Upper lobe of left lung (tissue), 4 donors: ENCODE data around the gene KRABD2.

Source experiments
- EP300 ChIP-seq, 4 donors: sonication (generic); formaldehyde crosslinking; IDR thresholded peaks; one replicate each; pipeline ENCODE4 v1.5.1; 2017; ENCODE audit warnings: antibody characterized with exemption in 4 of 4, control low read depth in 2 of 4
- POLR2A ChIP-seq, 4 donors: fragments of 450-650 bp; IDR thresholded peaks; one replicate each; pipeline ENCODE4 v1.5.1; 2016 to 2017; ENCODE audit warnings: antibody characterized with exemption in 4 of 4, mild to moderate bottlenecking in 2 of 4
- POLR2AphosphoS5 ChIP-seq, 2 donors: sonication (generic); formaldehyde crosslinking; IDR thresholded peaks; one replicate each; pipeline ENCODE4 v1.5.1; 2017; ENCODE audit warnings: antibody characterized with exemption in 2 of 2
- TF ChIP-seq, protein P1 (sequence below), 6 experiments: fragments of 450-650 bp in 4 of 6; fragments of 200-600 bp in 2 of 6; sonication (generic) in 2 of 6; IDR thresholded peaks; one replicate each; pipeline ENCODE4 v1.5.1; 2016 to 2019; ENCODE audit warnings: antibody characterized with exemption in 6 of 6

DNA sequence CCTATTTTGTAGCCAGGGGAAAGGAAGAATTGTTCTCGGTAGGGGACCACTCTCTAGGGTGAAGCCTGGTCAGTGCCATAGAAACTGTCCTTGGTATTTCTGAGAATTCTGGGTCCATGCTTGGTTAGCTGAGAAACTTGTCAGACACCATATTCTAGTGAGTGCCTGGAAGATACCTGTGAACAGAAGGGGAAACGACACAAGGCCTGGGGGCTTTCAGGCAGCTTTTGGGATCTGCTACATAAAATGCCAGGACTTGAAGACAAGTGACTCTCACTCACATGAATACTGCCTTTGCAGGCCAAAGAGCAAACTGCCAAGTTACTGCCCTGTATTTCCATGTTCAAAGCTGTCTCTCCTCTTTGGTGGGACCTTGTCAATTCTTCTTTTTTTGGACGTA lies 18.6 kb downstream of the KRABD2 start:
- TF ChIP-seq, protein P1, sequence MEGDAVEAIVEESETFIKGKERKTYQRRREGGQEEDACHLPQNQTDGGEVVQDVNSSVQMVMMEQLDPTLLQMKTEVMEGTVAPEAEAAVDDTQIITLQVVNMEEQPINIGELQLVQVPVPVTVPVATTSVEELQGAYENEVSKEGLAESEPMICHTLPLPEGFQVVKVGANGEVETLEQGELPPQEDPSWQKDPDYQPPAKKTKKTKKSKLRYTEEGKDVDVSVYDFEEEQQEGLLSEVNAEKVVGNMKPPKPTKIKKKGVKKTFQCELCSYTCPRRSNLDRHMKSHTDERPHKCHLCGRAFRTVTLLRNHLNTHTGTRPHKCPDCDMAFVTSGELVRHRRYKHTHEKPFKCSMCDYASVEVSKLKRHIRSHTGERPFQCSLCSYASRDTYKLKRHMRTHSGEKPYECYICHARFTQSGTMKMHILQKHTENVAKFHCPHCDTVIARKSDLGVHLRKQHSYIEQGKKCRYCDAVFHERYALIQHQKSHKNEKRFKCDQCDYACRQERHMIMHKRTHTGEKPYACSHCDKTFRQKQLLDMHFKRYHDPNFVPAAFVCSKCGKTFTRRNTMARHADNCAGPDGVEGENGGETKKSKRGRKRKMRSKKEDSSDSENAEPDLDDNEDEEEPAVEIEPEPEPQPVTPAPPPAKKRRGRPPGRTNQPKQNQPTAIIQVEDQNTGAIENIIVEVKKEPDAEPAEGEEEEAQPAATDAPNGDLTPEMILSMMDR (IDR thresholded peaks at IDR 0.05) = no peak
- TF ChIP-seq POLR2AphosphoS5 (IDR thresholded peaks at IDR 0.05) (no peak), EP300 (IDR thresholded peaks at IDR 0.05) (no peak), POLR2A (IDR thresholded peaks at IDR 0.05) (no peak)
